ENCODE measurements around the gene BTBD10. TPM values are rescaled to one million over a fixed set of nuclear protein-coding genes. Genes with fewer than 3 reads are reported as not detected.

Gene BTBD10
- total RNA-seq = 49.7 and 52.0 TPM in 2 replicates

GRCh38 chr11:13462901-13463778 is at the start of gene BTBD10:
Gene BTBD10 (minus strand): TSS chr11:13463222. CDS start chr11:13445124, 18,098 bp downstream.

GRCh38 chr11:13495929-13496328 is 32.9 kb upstream of the BTBD10 start, which contains the start of gene PTH:
Gene PTH (minus strand): TSS chr11:13495997. CDS start chr11:13492855, 3,142 bp downstream.

Other genes starting within 250 kb of the BTBD10 start
- 23.0 and 25.0 TPM in 2 replicates for gene BMAL1, start 185.4 kb downstream of the BTBD10 start, total RNA-seq
- gene PTH, start 32.8 kb upstream of the BTBD10 start, total RNA-seq = not detected in 2 replicates
- 28.0 and 39.9 TPM in 2 replicates for gene FAR1, start 205.4 kb upstream of the BTBD10 start, total RNA-seq